GM12892 (cell line): Measurements from ENCODE around the gene NLGN2. TPM values are rescaled to one million over a fixed set of nuclear protein-coding genes. Genes with fewer than 3 reads are reported as not detected.
"Not testable (repeated sequence)": the region's sequence is repeated elsewhere in the genome, so short reads cannot be mapped to it uniquely, and the experiment has no call there.

Experiments
- DNase-seq: peaks from one replicate; pipeline ENCODE4 v3.0.0; 2011; ENCODE audit not compliant: insufficient read length
- FAIRE-seq: peaks from 2 replicates; lab custom pipeline; 2011; peaks lifted over from hg19 to GRCh38; lab: Jason Lieb, UNC
- POLR2A ChIP-seq: IDR thresholded peaks from 2 replicates; pipeline ENCODE4 v1.6.1; 2011; ENCODE audit warnings: low read depth, low read length, control low read depth
- POLR2AphosphoS5 ChIP-seq: IDR thresholded peaks from 2 replicates; pipeline ENCODE4 v1.6.1; 2011; ENCODE audit warnings: low read depth, low read length, control low read depth
- TAF1 ChIP-seq: IDR thresholded peaks from 2 replicates; pipeline ENCODE4 v1.6.1; 2011; ENCODE audit warnings: low read depth, mild to moderate bottlenecking, control low read depth, low read length, borderline replicate concordance
- polyA plus RNA-seq: library from polyadenylated mRNA; unstranded; fragments of >200 nt; gene quantifications from one replicate; pipeline ENCODE4 v1.2.1, GENCODE V29; 2012; ENCODE audit warnings: missing spikeins, inconsistent platforms; ENCODE audit not compliant: missing spikeins

Gene NLGN2
- 0.21 TPM for polyA plus RNA-seq

GRCh38 chr17:7407485-7408251 is at the start of gene NLGN2:
TSS of gene NLGN2 (plus strand) at chr17:7407845. CDS start at chr17:7408256, 411 bp downstream.
- DNase-seq (no peak), FAIRE-seq (no peak)
- no peak for TF ChIP-seq TAF1
- no peak for TF ChIP-seq POLR2A
- TF ChIP-seq POLR2AphosphoS5, result no peak

- FAIRE-seq, result no peak
These were observed 45.7 kb upstream of the NLGN2 start for GRCh38 chr17:7361906-7362305.

DNA sequence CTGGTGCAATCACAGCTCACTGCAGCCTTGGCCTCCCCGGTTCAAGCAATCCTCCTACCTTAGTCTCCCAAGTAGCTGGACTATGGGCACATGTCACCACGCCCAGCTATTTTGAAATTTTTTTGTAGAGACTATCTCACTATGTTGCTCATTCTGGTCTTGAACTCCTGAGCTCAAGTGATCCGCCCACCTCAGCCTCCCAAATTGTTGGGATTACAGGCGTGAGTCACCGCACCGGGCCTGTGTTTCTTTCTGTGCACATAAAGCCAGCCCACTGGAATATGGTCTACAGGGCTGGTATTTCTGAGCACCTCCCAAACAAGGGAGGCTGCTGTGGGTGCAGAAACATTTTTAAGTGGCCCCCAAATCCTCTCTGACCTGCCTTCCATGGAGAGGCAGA is 44.3 kb upstream of the NLGN2 start:
- DNase-seq, result no peak
- no peak for FAIRE-seq

More at GRCh38 chr17:7361906-7362305, 45.7 kb upstream of the NLGN2 start:
- TF ChIP-seq POLR2A (no peak), TAF1 (no peak), POLR2AphosphoS5 (no peak)
- DNase-seq, result no peak

GRCh38 chr17:7365963-7366362 is 41.7 kb upstream of the NLGN2 start:
- DNase-seq, FAIRE-seq: not testable (repeated sequence)

More for the DNA sequence above, 44.3 kb upstream of the NLGN2 start:
- TF ChIP-seq POLR2A (no peak), TAF1 (no peak), POLR2AphosphoS5 (no peak)

GRCh38 chr17:7367083-7367482 is 40.6 kb upstream of the NLGN2 start:
- FAIRE-seq (no peak), DNase-seq (no peak)
- TF ChIP-seq POLR2A (no peak), POLR2AphosphoS5 (no peak), TAF1 (no peak)

GRCh38 chr17:7367918-7368598 is 39.6 kb upstream of the NLGN2 start:
- no peak for DNase-seq
- FAIRE-seq, result no peak
- no peak for TF ChIP-seq POLR2A
- TF ChIP-seq TAF1, result no peak
- no peak for TF ChIP-seq POLR2AphosphoS5

GRCh38 chr17:7368599-7368994 is 39.0 kb upstream of the NLGN2 start:
- FAIRE-seq, DNase-seq: not testable (repeated sequence)

GRCh38 chr17:7369825-7370224 is 37.8 kb upstream of the NLGN2 start:
- TF ChIP-seq POLR2A (no peak), TAF1 (no peak), POLR2AphosphoS5 (no peak)
- DNase-seq (no peak), FAIRE-seq (no peak)

GRCh38 chr17:7370853-7371252 is 36.8 kb upstream of the NLGN2 start:
- TF ChIP-seq POLR2A (no peak), POLR2AphosphoS5 (no peak), TAF1 (no peak)
- FAIRE-seq (no peak), DNase-seq (no peak)

GRCh38 chr17:7374353-7374752 is 33.3 kb upstream of the NLGN2 start:
- DNase-seq (no peak), FAIRE-seq (no peak)
- no peak for TF ChIP-seq POLR2A
- TF ChIP-seq POLR2AphosphoS5, result no peak
- TF ChIP-seq TAF1, result no peak

GRCh38 chr17:7379134-7379533 is 28.5 kb upstream of the NLGN2 start:
- TF ChIP-seq TAF1 (no peak), POLR2A (no peak)
- no peak for FAIRE-seq

GRCh38 chr17:7380321-7380720 is 27.3 kb upstream of the NLGN2 start:
- FAIRE-seq (no peak), DNase-seq (no peak)
- TF ChIP-seq POLR2AphosphoS5, result no peak

More at GRCh38 chr17:7379134-7379533, 28.5 kb upstream of the NLGN2 start:
- DNase-seq, result no peak
